Stimulated activated CD4-positive, alpha-beta T cell treated with anti-CD3 and anti-CD28 coated beads, Interleukin-4, amount 100 ng/mL, for 48 hours (primary cell): Measurements from ENCODE around the gene CPM.

Experiments
- DNase-seq, 2 donors: peaks; one replicate each; pipeline ENCODE4 v3.0.0-alpha.2; 2020; ENCODE audit warnings: low read depth in 2 of 2

Gene CPM

DNA sequence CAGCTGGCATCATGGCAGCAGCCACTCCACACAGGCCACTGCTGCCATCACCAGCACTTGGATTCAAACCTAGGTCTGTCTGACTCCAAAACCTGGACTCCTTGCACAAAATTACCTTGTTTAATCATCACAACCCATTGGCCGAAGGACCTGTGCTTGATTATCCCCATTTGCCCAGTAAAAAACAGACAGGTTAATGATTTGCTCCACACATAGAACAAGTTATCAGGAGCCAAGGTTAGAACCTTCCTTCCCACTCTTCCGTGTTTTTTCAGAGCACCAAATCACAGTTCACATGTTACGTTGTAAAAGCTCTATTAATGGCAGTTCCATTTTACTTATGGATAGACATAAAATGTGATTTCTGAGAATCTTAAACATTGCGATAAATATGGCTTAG, 23.5 kb upstream of the CPM start:
- DNase-seq = no peak

DNA sequence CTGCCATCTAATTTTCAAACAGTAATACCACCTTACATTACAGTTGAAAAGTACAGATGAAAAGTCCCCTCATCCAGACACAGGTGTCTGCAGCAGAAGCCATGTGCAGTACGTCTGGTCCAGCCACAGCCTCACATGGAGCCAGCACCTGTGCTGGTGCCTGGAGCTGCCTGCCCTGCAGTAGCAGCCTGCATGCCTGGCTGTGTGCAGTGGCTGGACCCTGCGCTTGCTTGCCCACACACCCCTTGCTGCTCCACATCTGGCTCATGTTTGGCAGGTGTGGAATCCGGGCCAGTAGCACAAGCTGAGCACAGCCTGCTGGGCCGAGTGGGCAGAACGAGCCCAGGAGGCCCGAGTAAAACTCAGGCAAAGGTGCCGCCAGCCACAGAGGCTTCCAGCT, 21.8 kb upstream of the CPM start:
- no peak for DNase-seq

- DNase-seq = no peak
These were observed 20.6 kb upstream of the CPM start for GRCh38 chr12:68953536-68953935.

GRCh38 chr12:68951652-68952051, 18.7 kb upstream of the CPM start:
- no peak for DNase-seq

DNA sequence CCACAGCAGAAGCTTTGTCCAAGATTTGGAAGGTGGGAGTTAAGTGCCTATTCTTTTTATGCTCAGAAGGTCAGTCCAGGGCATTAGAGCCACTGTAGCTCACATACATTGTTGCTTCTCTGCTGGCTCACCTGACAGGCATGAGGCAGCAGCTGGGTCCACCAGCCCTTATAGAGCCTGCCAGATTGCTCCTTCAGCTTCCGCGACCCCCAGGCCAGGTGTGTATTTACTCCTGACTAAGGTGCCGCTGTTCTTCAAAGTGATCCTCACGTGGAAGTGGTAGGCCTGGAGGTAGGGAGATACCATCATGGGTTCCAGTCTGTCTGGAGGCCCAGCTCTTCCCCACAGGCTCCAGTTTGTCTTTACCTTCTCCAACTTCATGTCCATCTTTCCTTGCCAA, 17.5 kb upstream of the CPM start:
- no peak for DNase-seq

DNA sequence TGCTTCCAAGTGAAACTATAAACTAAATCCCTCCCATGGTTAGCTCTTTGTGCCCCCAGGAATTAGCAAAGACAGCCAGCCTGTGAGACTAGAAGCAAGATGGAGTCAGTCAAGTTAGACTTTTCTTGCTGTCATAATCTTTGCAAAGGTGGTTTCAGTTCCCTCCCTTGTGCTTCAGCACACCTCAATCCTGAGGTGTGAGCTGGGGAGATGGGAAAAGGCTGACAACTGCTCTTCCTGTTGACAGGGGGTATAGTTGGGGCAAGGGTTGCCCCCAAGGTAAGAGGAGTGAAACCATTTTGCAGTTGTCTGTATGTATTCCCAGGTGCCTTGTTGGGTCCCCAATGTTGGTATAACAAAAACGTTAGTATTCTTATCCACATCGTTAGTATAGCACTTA, 12.3 kb upstream of the CPM start:
- DNase-seq = no peak

GRCh38 chr12:68944296-68945076, 11.5 kb upstream of the CPM start:
- DNase-seq = no peak

DNA sequence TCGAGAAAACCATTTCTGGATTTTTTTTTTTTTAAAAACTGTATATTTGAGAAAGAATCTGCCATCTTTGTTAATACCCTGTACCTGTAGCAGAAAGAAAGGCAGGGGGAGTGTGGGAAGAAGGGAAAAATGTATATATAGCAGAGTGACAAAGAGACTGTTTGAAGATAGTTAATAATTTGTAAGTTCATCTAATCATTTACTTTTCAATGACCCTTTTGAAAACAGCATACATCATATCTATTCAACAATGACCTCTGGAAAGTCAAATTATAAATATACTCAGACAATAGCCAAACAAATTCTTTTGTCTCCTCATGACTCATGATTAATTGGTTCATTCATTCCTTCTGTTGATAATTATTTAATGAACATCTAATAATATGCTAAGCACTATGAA, 10.9 kb upstream of the CPM start:
- no peak for DNase-seq

DNA sequence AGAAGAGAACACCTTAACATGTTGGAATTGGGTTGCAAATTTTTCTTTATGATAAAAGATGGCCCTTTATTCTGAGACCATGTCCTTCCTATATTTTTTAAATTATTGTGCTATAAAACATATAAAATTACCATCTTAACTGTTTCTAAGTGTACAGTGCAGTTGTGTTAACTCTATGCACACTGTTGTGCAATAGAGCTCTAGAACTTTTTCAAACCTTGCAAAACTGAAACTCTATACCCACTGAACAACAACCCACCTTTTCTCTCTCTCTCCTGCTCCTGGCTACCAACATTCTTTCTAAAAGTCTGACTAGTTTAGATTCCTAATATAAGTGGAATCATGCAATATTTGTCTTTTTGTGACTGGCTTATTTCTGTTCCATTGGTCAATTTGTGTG, 7.8 kb upstream of the CPM start:
- no peak for DNase-seq

GRCh38 chr12:68939505-68939904, 6.5 kb upstream of the CPM start:
- no peak for DNase-seq

- DNase-seq = no peak
These were observed 1.4 kb upstream of the CPM start for GRCh38 chr12:68934392-68934791.

- DNase-seq = no peak
These were observed 627 bp downstream of the CPM start for GRCh38 chr12:68932128-68932960.

GRCh38 chr12:68930178-68930577, 2.8 kb downstream of the CPM start:
- no peak for DNase-seq

DNA sequence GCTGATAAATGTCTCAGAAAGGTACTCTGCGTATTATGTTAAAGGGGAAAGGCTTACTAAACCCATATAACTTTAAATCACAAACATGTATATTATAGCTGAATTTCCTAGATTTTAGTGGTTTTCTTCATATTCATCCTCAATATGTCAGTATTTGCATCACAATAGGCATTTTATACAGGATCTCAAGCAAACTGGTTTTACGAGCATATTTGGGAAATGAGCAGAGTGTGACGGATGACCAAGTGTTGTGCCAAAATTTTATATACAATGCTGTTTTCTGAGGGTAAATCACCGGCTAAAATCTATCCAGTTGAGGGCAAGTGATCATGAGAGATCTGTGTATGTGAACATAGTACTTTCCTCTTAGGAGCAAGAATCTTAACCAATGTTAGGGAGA, 8.4 kb downstream of the CPM start:
- DNase-seq = no peak

DNA sequence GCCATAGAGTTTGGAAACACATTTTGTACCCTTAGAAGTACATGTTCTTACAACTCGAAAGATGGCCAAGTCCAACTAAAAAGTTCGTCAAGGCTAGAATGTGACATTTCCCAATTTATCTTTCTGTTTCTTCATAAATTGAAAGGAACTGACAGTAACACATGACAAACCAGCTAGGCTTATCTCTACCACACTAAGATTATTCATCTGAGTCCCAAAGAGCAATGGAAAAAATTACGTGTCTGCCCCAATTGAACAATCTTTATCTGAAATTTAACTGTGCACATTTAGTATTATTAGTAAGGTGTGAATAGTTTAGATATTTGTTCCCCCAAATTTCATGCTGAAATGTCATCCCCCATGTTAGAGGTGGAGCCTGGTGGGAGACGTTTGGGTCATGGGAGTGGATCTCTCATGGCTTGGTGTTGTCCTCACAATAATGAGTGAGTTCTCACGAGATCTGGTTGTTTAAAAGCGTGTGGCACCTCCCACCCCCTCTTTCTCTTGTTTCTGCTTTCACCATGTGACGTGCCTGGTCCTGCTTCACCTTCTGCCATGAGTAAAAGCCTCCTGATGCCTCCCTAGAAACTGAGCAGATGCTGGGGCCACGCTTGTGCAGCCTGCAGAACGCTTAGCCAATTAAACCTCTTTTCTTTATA, 13.3 kb downstream of the CPM start:
- peak; percentile 21 to 27 for DNase-seq

DNA sequence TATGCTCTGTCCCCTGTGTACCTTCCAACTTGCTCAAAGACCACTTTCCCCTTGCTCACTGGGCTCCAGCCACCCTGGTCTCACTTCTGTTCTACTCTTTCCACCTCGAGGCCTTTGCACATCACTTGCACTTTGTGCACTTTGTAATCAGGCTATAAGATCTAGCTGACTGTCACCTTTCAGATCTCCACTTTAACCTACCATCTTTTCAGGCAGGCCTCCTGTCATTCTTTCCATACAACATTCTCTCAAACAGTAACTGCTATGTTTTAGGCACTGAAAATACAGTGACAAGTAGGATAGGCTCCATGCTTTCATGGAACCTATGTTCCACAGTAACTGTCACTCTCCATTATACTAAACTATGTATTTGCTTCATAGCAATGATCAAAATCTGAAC, 14.0 kb downstream of the CPM start:
- DNase-seq = peak in 1 of 2 donors; percentile 3

DNA sequence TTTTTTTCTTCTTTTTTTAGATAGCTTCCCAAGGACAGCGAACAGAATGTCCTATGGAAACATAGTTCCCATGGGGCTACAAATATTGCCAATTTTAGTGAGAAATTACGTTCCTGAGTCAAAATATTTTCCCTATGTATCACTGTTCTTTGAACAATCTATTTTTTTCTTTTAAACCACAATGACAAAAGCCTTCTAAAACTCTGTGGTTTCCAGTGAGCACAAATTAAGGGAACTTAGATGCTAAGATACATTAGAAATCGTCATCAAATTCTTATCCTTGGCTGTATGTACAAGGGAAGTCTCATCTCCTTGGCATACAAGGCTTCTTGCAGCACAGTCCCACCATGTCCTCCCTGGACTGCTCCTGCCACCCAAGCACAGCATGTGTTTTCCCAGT, 17.9 kb downstream of the CPM start:
- DNase-seq = no peak

GRCh38 chr12:68913682-68914081, 19.3 kb downstream of the CPM start:
- DNase-seq = no peak

GRCh38 chr12:68912916-68913315, 20.1 kb downstream of the CPM start:
- DNase-seq = no peak

- DNase-seq = no peak
These were observed 21.7 kb downstream of the CPM start for GRCh38 chr12:68911197-68911718.

- DNase-seq = no peak
These were observed 22.8 kb downstream of the CPM start for GRCh38 chr12:68910128-68910527.

DNA sequence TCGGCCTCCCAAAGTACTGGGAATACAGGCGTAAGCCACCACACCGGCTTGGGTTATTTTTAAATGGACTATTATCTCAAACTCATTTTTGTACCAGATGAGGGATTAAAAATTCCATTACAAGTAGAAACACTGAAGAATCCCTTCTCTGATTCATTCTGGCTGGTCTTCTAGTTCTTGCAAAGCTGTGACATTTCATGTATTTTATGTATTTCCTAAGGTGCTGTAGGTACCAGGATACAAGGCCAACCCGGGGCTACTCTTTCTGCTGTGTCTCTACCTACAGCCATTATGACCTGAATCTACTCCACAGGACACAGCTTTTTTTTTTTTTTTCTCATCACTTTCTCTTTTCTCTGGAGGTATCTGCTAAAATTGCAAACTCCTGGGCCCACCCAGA, 24.9 kb downstream of the CPM start:
- no peak for DNase-seq

- DNase-seq = no peak
These were observed 27.2 kb downstream of the CPM start for GRCh38 chr12:68905733-68906132.
